Erythroblast (primary cell): Measurements from ENCODE around the gene FBXO48.

Experiments used
- GATA1 ChIP-seq: IDR thresholded peaks from 2 replicates; pipeline ENCODE4 v1.6.1; 2011; ENCODE audit warnings: low read depth, mild to moderate bottlenecking, control low read depth, low read length, moderate library complexity
- POLR2A ChIP-seq: IDR thresholded peaks from 2 replicates; pipeline ENCODE4 v1.6.1; 2011; ENCODE audit warnings: mild to moderate bottlenecking, low read length

DNA sequence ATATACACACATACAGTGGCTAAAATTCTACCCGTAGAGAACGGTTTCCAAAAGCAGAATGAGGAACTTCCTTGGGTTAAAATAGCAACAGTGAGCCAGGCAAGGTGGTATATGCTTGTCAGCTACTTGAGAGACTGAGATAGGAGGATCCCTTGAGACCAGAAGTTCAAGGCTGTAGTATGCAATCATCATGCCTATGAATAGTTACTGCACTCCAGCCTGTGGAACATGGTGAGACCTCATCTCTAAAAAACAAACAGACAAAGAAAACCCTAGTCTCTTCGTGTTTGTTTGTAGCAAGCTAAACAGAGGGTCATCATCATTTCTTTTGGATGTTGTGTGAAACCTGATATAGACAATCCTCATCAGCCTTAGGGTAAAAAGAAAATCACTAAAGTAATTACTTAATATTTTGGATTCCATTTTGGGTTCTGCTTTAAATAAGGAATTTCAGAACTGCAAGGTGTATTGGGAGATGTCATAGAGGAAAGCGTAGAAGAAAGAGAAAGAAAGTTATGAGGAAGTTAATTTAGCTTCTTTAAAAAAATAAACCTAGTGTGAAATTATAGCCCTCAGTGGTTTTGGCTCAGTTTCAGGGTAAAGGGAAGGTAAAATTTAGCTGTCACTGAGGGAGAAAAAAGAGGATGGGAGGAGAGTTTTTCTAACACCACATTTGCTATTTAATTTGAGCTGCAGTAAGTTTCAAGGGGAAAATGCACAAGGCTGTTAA is 55.5 kb downstream of the FBXO48 start:
- TF ChIP-seq POLR2A (no peak), GATA1 (no peak)
